ENCODE measurements around the gene PDPK1.
"Not testable (repeated sequence)": the region's sequence is repeated elsewhere in the genome, so short reads cannot be mapped to it uniquely, and the experiment has no call there.

PDPK1 gene

DNA sequence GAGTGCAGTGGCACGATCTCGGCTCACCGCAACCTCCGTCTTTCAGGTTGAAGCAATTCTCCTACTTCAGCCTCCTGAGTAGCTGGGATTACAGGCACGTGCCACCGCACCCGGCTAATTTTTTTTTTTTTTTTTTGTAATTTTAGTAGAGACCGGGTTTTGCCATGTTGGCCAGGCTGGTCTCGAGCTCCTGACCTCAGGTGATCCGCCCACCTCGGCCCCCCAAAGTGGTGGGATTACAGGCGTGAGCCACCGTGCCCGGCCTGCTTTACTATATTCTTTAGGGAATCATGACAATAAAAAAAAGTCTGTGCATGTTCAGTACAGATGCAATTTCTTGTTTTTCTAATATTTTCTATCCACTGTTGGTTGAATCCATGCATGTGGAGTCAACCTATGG, 6.0 kb downstream of the PDPK1 start:
- not testable (repeated sequence) for DNase-seq

DNA sequence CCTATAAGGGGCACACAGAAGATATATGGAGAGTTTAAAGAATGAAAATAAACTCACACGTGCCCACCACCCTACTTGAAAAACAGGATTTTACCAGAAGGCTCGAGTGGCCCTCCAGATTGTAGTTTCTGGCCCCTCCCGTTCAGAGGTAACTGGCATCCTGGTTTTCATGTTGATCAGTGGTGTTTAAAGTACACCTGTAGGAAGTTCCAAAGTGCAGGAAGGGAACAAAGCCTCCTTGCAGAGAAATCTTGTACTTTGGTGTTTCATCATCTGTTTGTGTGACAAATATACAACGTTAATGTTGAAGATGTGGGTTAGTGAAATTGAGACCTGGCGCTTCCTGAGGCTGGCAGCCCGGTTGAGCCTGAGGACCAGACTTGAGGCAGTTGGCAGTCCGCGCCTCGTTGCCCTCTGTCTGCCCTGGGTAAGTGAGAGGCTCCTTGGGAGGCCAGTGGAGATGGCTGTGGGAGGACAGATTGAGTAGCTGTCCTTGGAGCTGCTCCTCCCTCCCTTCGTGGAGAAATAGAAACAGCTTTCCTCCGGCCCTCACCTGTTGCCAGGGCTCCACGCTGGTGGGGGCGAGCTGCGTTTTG, 12.6 kb downstream of the PDPK1 start:
- DNase-seq = not testable (repeated sequence)

GRCh38 chr16:2551420-2551889, 13.6 kb downstream of the PDPK1 start:
- not testable (repeated sequence) for DNase-seq

DNA sequence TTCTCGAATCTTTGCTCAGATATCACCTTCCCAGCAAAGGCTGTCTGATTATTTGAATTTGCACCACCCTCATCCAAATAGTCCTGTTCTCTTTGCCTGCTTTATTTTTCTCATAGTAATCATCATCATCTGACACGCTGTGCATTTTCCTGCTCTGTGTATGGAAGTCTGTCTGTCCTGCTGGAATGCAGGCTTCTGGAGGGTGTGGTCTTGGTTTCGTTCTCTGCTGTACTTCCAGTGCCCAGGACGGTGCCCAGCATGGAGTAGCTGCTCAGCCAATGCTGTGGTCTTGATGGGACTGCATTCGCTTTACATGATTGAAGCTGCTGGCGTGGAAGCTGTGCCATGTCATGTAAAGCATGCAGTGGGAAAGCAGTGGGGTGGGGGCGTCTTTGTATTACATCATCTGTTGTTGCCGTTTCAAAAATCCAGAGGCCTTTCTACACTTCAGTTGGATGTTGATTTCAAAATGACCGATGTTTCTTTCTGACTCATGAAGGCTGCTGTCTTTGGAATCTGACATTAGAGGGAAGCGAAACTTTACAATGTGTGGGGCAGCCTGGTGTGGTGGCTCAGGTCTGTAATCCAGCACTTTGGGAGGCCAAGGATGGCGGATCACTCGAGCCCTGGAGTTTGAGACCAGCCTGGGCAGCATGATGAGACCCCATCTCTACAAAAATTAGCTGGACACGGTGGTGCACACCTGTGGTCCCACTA, 17.0 kb downstream of the PDPK1 start:
- not testable (repeated sequence) for DNase-seq

DNA sequence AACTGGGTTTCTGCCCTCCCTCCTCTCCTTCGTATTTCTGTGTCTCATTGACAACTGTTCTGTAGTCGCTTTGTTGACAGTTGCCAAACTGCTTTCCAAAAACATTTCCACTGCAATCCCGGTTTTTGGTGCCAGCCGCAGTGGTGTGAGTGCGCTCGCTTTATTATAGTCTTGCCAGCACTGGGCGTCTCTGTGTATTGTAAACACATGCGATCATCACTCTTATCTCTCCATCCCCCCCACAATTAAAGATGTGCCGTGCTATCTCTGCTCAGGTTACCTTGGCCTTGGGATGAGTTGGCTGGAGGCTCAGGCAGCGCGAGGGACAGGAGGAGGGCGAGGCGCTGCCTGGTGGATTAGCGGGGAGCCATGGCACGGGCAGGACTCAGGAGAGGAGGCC, 19.3 kb downstream of the PDPK1 start:
- not testable (repeated sequence) for DNase-seq

GRCh38 chr16:2560131-2560797, 22.4 kb downstream of the PDPK1 start:
- DNase-seq = not testable (repeated sequence)

GRCh38 chr16:2560798-2561133, 22.9 kb downstream of the PDPK1 start:
- not testable (repeated sequence) for DNase-seq

DNA sequence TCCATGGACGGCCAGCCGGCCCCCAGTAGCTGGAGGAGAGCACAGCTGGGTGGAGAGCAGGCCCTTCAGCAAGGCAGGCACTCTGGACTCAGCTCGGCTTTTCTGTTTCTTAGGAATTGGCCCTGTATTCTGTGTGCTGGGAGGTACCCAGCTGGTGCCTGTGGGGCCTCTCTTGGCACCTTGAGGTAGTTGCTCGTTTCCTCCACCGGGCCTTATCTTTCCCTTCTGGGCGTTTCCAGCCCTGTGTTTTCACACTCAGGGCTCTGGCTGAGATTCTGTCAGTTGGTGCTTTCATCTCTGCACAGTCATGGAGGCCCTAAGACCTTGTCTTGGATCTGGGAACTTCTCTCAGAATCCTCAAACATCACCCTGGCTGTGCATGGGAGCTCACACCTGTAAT, 29.7 kb downstream of the PDPK1 start:
- not testable (repeated sequence) for DNase-seq

DNA sequence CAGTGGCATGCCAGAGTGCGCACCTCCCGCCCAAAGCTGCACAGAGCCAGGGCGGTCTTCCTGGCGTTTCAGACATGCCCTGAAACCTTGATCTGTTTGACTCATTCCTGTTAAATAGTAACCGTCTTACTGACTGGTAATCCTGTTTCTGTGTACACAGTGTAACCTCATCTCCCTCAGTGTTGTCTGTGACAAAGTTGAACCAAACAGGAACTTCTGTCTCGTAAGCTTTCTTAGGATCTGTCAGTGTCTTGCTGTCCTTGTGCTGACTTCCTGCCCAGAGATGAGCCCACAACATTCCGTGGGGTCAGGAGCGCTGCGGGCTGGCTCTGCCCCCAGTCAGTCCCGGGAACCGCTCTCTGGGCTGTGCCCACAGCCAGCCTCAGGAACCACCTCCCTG, 30.8 kb downstream of the PDPK1 start:
- DNase-seq = not testable (repeated sequence)

DNA sequence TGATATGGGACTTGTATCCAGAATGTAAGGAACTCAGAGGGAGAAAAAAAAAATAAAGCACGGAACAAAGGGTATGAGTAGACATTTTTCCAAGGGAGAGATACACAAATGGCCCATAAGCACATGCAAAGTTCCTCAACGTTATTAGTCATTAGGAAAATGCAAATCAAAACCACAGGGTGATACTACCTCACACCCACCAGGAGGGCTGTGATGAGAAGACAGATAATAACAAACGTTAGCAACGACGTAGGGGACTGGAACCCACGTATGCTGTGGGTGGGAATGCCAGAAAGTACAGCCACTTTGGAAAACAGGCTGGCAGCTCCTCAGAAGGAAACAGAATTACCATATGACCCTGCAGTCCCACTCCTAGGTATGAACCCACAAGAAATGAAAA, 34.9 kb downstream of the PDPK1 start:
- not testable (repeated sequence) for DNase-seq

GRCh38 chr16:2575839-2576238, 38.0 kb downstream of the PDPK1 start:
- DNase-seq = not testable (repeated sequence)

GRCh38 chr16:2577044-2577443, 39.2 kb downstream of the PDPK1 start:
- DNase-seq = not testable (repeated sequence)

DNA sequence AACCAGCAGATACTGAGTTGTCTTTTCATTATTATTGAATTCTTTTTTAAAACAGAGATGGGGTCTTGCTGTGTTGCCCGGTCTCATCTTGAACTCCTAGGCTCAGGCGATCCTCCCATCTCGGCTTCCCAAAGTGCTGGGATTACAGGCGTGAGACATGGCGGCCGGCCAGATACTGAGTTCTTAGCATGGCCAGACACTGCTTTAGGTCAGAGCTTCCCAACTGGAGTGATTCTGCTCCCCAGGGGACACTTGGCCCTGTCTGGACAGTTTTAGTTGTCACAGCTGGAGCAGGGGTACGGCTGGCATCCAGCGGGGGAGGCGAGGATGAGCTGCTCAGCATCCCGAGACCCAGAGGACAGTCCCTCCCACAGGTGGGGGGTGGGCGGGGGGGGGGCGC, 41.1 kb downstream of the PDPK1 start:
- not testable (repeated sequence) for DNase-seq

GRCh38 chr16:2580143-2580542, 42.3 kb downstream of the PDPK1 start:
- DNase-seq = not testable (repeated sequence)

- DNase-seq = not testable (repeated sequence)
Measured at GRCh38 chr16:2580818-2581217, 43.0 kb downstream of the PDPK1 start.

DNA sequence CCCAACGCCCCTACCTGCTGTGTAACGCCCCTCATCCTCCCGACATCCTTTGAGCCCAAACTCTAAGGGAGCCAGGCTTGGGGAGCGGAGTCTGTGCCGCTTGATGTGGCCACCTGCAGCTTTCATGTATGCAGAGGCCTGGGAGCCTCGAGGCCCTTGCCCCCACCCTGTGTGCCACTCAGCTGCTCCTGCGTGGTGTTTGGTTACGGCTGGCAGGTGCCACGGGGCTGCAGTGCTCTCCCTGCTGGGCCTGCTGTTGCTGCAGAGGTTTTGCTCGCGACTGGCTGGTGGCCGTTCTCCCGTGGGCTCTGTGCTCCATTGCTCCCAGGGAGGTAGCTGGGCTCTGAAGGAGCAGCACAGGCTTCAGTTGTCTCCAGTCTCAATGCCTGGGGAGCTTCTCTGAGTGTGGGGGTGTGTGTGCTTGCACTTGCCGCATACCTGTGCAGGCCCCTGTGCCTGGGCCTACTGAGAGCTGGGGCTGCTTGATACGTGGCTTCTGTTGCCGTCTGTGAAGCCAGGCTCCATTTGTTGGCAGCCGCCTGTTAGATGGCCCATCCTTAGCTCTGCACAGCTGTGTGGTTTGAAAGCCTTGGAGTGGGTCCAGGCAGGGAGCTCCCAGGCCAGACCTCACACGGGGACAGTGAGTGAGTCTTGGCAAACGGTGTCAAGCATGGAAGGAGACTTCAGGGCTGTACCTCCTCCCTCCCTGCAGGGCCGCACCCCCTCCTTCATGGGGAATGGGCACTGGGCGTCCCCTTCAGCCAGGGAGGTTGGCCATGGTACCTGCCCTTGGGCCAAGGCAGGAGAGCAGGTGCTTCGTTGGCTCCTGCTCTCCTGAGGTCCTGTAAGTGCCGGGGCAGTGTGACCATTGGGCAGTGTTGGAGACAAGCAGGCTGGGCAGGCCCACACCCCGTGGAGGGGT, 47.2 kb downstream of the PDPK1 start:
- DNase-seq = no peak

- no peak for DNase-seq
Measured at GRCh38 chr16:2585651-2586081, 47.8 kb downstream of the PDPK1 start.

DNA sequence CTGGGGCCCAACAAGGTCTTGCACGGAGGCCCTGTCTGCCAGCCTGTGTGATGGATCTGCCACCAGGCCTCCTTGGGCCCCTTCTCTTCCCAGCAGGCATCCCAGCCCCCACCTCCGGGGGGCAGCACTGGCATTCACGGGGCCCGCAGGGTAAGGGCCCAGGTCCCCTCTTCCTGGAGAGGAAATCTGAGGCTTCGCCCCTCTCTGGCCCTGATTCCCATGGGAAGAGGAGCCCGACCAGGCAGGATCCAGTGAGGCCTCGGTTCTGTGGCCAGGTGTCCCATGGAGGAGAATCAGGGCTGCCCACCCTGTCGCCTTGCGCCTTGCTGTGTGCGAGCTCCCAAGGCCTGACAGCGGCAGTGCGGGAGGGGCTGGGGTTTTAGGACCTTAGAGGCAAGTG, 48.4 kb downstream of the PDPK1 start:
- no peak for DNase-seq

DNA sequence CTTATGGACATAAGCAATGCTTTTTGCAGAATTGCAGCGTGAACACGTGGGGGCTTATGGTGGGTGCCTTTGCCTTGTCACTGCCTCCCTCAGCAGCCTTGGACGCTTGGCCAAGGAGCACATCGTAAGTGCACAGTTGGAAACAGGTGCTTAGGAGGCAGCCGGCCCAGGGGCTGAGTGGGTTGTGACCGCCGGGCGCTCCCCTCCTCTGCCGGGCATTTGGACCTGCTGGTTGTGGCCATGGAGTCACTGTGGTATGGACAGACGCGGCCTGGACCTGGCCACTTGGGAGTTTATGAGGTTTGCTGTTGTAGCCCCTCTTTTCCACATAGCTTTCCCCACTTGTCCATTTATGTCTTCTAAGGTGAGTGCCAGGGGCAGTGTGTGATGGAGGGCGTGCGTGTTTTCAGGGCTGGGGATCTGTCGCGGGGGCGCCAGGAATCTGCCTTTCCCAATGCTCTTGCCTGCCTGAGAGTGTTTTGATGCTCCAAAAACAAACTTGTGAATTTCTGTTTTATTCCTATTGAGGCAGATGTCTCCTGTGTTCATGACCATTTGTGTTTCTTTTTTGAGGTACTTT, 49.2 kb downstream of the PDPK1 start:
- DNase-seq = no peak

DNA sequence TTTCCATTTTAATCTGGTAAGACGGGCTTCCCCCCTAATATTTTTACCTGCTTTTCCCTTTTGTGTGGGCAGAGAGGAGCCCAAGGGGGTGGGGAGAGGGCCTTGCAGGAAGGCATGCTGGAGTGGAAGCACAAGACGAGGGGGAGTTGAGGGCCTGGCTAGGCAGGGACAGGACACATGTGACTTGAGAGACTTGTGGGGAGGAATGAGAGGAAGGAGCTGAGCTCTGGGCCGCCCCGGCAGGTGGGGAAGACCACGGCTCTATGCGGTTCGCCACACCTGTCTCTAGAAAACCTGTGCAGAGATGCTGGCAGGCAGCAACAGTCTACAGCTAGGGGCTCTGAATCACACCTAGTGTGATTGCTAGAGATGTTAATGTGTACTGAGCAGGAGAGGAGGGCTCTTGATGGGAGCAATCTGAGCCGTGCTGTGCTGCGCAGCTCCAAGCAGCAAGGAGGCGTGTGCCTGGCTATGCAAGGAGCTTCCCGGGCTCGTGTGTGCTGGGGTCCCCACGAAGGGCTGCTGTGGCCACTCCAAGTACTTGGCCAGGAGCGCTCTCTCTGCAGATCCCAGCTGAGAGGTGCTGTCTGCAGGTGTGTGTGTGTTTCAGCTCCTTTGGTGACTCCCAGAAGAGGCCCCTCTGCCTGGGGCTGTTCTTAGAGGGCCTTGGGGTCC, 50.2 kb downstream of the PDPK1 start:
- DNase-seq = no peak

DNA sequence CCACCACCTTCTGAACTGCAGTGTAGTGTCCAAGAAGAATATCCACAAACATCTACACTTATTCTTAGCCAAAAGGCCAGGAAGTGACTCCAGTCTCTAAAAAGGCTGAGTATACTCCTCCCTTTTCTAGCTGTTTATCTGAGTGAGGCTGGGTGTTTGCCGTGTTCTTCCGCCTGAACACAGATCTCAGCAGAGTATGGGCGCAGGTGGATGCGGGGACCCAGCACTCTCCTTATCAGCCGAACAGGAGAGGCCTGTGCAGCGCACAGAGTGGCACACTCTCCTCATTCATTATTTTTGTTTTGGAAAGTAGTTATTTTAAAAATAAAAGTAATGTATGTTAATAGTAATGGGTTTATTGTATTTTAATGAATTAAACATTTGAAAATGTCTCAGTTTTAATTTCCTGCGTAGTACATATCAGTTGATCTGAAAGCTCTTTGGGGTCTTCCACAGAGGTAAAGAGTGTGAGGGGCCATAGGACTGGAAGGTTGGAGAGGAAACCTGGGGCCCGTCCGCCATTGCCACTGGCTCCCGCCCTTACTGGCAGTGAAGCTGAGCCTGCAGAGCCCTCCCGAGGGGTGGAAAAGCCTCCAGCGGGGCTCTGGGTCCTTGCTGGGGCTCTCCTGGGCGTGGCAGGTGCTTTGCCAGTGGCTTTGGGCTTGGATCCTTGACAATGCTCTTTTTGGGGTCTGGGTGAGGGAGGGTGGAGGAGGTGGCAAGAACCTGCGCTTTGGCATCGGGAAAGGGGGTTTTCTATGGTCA, 53.8 kb downstream of the PDPK1 start:
- no peak for DNase-seq

All from activated gamma-delta T cell (primary cell).